K562 (cell line): ENCODE results near the gene PPM1G. TPM values are rescaled to one million over a fixed set of nuclear protein-coding genes. Genes with fewer than 3 reads are reported as not detected.

Experiments used
- ATAC-seq: fragments of 200-7000 bp; cut with Tn5 transposase; 3 replicates; pipeline ENCODE4 v1.9.1; 2020; ENCODE audit warnings: moderate library complexity
- BruUV-seq: library from RNA; stranded (reverse); fragments of 400-500 nt; replicated peaks from 2 replicates; lab custom pipeline; 2021; lab: Mats Ljungman, UMichigan
- CTCF ChIA-PET: fragments of 300-600 bp; formaldehyde crosslinking; extraction: SDS; loops from one replicate; lab custom pipeline; 2021; ENCODE audit warnings: low intra/inter-chr PET ratio; lab: Yijun Ruan, JAX
- POLR2A ChIA-PET: fragments of 300-600, 350-650 bp; sonication (Branson Sonifier 250); formaldehyde crosslinking; extraction: SDS; loops from one replicate; lab custom pipeline; 2021; ENCODE audit warnings: antibody characterized with exemption, inconsistent platforms; lab: Yijun Ruan, JAX
- DNase-seq, 4 experiments: peaks; one replicate each; pipeline versions ENCODE4 v3.0.0 to v3.0.0-alpha.2; 2011 to 2018; ENCODE audit warnings: low spot score in 3 of 4, mixed read lengths in 3 of 4; ENCODE audit errors: extremely low read depth in 1 of 4
- FAIRE-seq: peaks from 2 replicates; lab custom pipeline; 2011; peaks lifted over from hg19 to GRCh38; lab: Jason Lieb, UNC
- H2AFZ ChIP-seq: 2 replicates; pipeline ENCODE4 v1.6.0; 2011; ENCODE audit warnings: low read depth, low read length, control low read depth, inconsistent platforms
- H3K27ac ChIP-seq: fragments of 200-600 bp; 3 replicates; pipeline ENCODE4 v1.8.0; 2011; ENCODE audit warnings: low read depth, mild to moderate bottlenecking, control low read depth, inconsistent platforms, low read length, moderate library complexity, mixed read lengths; ENCODE audit errors: extremely low read depth
- H3K27me3 ChIP-seq, 2 experiments: fragments of 300-600 bp in 1 of 2; 2 replicates in 1 of 2; 3 replicates in 1 of 2; pipeline versions ENCODE4 v1.6.0 to v1.8.0; 2011; ENCODE audit warnings: inconsistent platforms in 2 of 2, low read length in 2 of 2, mild to moderate bottlenecking in 1 of 2, mixed read lengths in 1 of 2, moderate library complexity in 1 of 2; ENCODE audit not compliant: control insufficient read depth in 2 of 2, insufficient read depth in 2 of 2
- H3K36me3 ChIP-seq: fragments of 300-600 bp; 3 replicates; pipeline ENCODE4 v1.8.0; 2011; ENCODE audit warnings: mild to moderate bottlenecking, low read length, inconsistent platforms; ENCODE audit not compliant: control insufficient read depth, insufficient read depth
- H3K4me1 ChIP-seq, 2 experiments: fragments of 200-600 bp in 1 of 2; replicated peaks in 1 of 2; 2 replicates in 1 of 2; 3 replicates in 1 of 2; pipeline versions ENCODE4 v1.5.1 to v1.8.0; 2011; ENCODE audit warnings: inconsistent platforms in 2 of 2, low read length in 2 of 2, mild to moderate bottlenecking in 1 of 2, mixed read lengths in 1 of 2, moderate library complexity in 1 of 2; ENCODE audit not compliant: control insufficient read depth in 2 of 2, insufficient read depth in 2 of 2
- H3K4me2 ChIP-seq: 2 replicates; pipeline ENCODE4 v1.6.1; 2011; ENCODE audit warnings: low read length, control low read depth, inconsistent platforms, mixed read lengths; ENCODE audit not compliant: insufficient read depth
- H3K4me3 ChIP-seq: fragments of 200-600 bp; sonication (generic), shearing (Covaris generic); 2 replicates; pipeline ENCODE4 v1.5.1; 2016; ENCODE audit warnings: control low read depth, inconsistent platforms
- H3K79me2 ChIP-seq: fragments of 200-600 bp; 3 replicates; pipeline ENCODE4 v1.8.0; 2011; ENCODE audit warnings: low read length, inconsistent platforms; ENCODE audit not compliant: control insufficient read depth, insufficient read depth
- H3K9ac ChIP-seq, 2 experiments: 2 replicates each; pipeline versions ENCODE4 v1.6.0 to v1.6.1; 2011; ENCODE audit warnings: low read depth in 2 of 2, low read length in 2 of 2, control low read depth in 1 of 2, inconsistent platforms in 1 of 2, mild to moderate bottlenecking in 1 of 2, mixed read lengths in 1 of 2; ENCODE audit not compliant: insufficient read depth in 1 of 2
- H3K9me1 ChIP-seq: one replicate; pipeline ENCODE4 v1.6.0; 2011; ENCODE audit warnings: inconsistent platforms, mild to moderate bottlenecking, low read length, moderate library complexity; ENCODE audit not compliant: control insufficient read depth, insufficient read depth
- H3K9me3 ChIP-seq: replicated peaks from 2 replicates; pipeline ENCODE4 v1.5.1; 2011; ENCODE audit warnings: low read depth, low read length, inconsistent platforms; ENCODE audit not compliant: control insufficient read depth, insufficient read depth
- H4K20me1 ChIP-seq: replicated peaks from 2 replicates; pipeline ENCODE4 v1.6.1; 2011; ENCODE audit warnings: low read length, inconsistent platforms, mixed read lengths; ENCODE audit not compliant: control insufficient read depth, insufficient read depth
- CREB1 ChIP-seq, 2 experiments: sonication (generic) in 1 of 2; formaldehyde crosslinking in 1 of 2; IDR thresholded peaks; 2 replicates each; pipeline versions ENCODE4 v1.6.1 to v1.8.0; 2012 to 2022; ENCODE audit warnings: inconsistent platforms in 1 of 2, mild to moderate bottlenecking in 1 of 2, missing genetic modification reagents in 1 of 2, moderate library complexity in 1 of 2
- ERF ChIP-seq: fragments of 450-650 bp; formaldehyde crosslinking; IDR thresholded peaks from 2 replicates; pipeline ENCODE4 v1.4.0; 2020; ENCODE audit warnings: mild to moderate bottlenecking, mixed read lengths
- ETV1 ChIP-seq: fragments of 450-650 bp; conservative IDR thresholded peaks from 2 replicates; pipeline ENCODE4 v1.6.1; 2016; ENCODE audit warnings: missing genetic modification characterization, control low read depth, low read depth, missing compliant biosample characterization
- HLTF ChIP-seq: fragments of 450-650 bp; IDR thresholded peaks from 2 replicates; pipeline ENCODE4 v1.6.1; 2016
- KDM1A ChIP-seq, 2 experiments: fragments of 450-650 bp; IDR thresholded peaks; 2 replicates each; pipeline ENCODE4 v1.6.1; 2016; ENCODE audit warnings: mild to moderate bottlenecking in 2 of 2
- MAFG ChIP-seq: fragments of 450-650 bp; conservative IDR thresholded peaks from 2 replicates; pipeline ENCODE4 v1.6.1; 2016; ENCODE audit warnings: missing genetic modification characterization, missing compliant biosample characterization
- MYBL2 ChIP-seq, 2 experiments: fragments of 450-650 bp in 1 of 2; sonication (generic) in 1 of 2; formaldehyde crosslinking in 1 of 2; IDR thresholded peaks; 2 replicates each; pipeline versions ENCODE4 v1.6.1 to v1.8.1; 2017 to 2022; ENCODE audit warnings: borderline replicate concordance in 1 of 2, inconsistent platforms in 1 of 2, low read depth in 1 of 2, mild to moderate bottlenecking in 1 of 2, missing genetic modification reagents in 1 of 2, moderate library complexity in 1 of 2
- NCOR1 ChIP-seq: fragments of 450-650 bp; IDR thresholded peaks from 2 replicates; pipeline ENCODE4 v1.6.1; 2016; ENCODE audit warnings: mild to moderate bottlenecking, moderate library complexity
- POLR2A ChIP-seq: fragments of 450-650 bp; conservative IDR thresholded peaks from 2 replicates; pipeline ENCODE4 v1.6.1; 2016
- RBBP5 ChIP-seq: fragments of 200-600 bp; sonication (generic); IDR thresholded peaks from 2 replicates; pipeline ENCODE4 v1.6.1; 2012; ENCODE audit warnings: borderline replicate concordance, mild to moderate bottlenecking, low read length, control low read depth, inconsistent platforms; ENCODE audit not compliant: insufficient read depth, poor library complexity, severe bottlenecking
- SIX5 ChIP-seq, 2 experiments: IDR thresholded peaks; 2 replicates each; pipeline ENCODE4 v1.6.1; 2011; ENCODE audit warnings: low read length in 2 of 2, borderline replicate concordance in 1 of 2, low read depth in 1 of 2, mild to moderate bottlenecking in 1 of 2, moderate library complexity in 1 of 2; ENCODE audit not compliant: insufficient read depth in 1 of 2
- ZKSCAN1 ChIP-seq: fragments of 150-350 bp; IDR thresholded peaks from 2 replicates; pipeline ENCODE4 v1.6.1; 2016; ENCODE audit warnings: low read depth, low read length
- ZNF253 ChIP-seq: fragments of 250-450 bp; sonication (Bioruptor Pico); conservative IDR thresholded peaks from 2 replicates; pipeline ENCODE4 v1.6.1; 2021; ENCODE audit warnings: mild to moderate bottlenecking
- ZNF282 ChIP-seq: sonication (generic); formaldehyde crosslinking; IDR thresholded peaks from 2 replicates; pipeline ENCODE4 v1.8.1; 2023; ENCODE audit warnings: missing genetic modification reagents
- WGBS: fragments of 100-300 bp; shearing (Covaris generic); methylation state at CpG from one replicate; pipeline ENCODE4 v1.1.6; 2016; ENCODE audit warnings: low coverage, mixed read lengths; ENCODE audit not compliant: insufficient coverage; ENCODE audit errors: missing lambda C conversion rate; 5-methylcytosine and 5-hydroxymethylcytosine counted together
- in situ Hi-C: fragments of 300-500 bp; cut with MboI; formaldehyde crosslinking; loops from 4 replicates; pipeline ENCODE4 v1.15.0; 2018; ENCODE audit warnings: inconsistent platforms, mixed read lengths
- intact Hi-C: fragments of 100-400 bp; cut with micrococcal nuclease; formaldehyde crosslinking; loops from 2 replicates; pipeline ENCODE4 v1.14.2; 2022
- polyA plus RNA-seq, 8 experiments: library from polyadenylated mRNA; depleted of rRNA in 4 of 8; stranded (reverse) in 5 of 8; unstranded in 3 of 8; fragments of >200 nt; fragmentation: Nextera tagmentation in 2 of 8; fragmentation: Illumina TruSeq in 1 of 8; extraction: Ambion mirVana in 2 of 8; extraction: Trizol in 1 of 8; gene quantifications; 2 replicates each; pipeline versions ENCODE4 v1.2.1 to v1.2.3, GENCODE V29; 2011 to 2014; ENCODE audit warnings: inconsistent platforms in 1 of 8, missing spikeins in 1 of 8
- total RNA-seq, 7 experiments: library from RNA; depleted of rRNA in 6 of 7; stranded (reverse); fragments of >200 nt in 6 of 7; fragmentation: Illumina TruSeq in 2 of 7; extraction: Trizol in 2 of 7; gene quantifications; 2 replicates each; pipeline versions ENCODE4 v1.2.1 to v1.2.3, GENCODE V29; 2011 to 2021; ENCODE audit warnings: low replicate concordance in 1 of 7
- TF ChIP-seq, protein P1 (sequence below): fragments of 450-650 bp; IDR thresholded peaks from 2 replicates; pipeline ENCODE4 v1.6.1; 2016; ENCODE audit warnings: low read depth, mild to moderate bottlenecking, moderate library complexity
- TF ChIP-seq, protein P2 (sequence below): fragments of 250-450 bp; sonication (Bioruptor Pico); IDR thresholded peaks from 2 replicates; pipeline ENCODE4 v1.8.0; 2022; ENCODE audit warnings: moderate library complexity, mild to moderate bottlenecking, inconsistent platforms

Gene PPM1G
- total and polyA plus RNA-seq, 9 of the 15 experiments (the other 6 are each of a cell fraction or from before 2014, with no cell fraction given), result 61.7 to 230 (median 153) TPM

DNA sequence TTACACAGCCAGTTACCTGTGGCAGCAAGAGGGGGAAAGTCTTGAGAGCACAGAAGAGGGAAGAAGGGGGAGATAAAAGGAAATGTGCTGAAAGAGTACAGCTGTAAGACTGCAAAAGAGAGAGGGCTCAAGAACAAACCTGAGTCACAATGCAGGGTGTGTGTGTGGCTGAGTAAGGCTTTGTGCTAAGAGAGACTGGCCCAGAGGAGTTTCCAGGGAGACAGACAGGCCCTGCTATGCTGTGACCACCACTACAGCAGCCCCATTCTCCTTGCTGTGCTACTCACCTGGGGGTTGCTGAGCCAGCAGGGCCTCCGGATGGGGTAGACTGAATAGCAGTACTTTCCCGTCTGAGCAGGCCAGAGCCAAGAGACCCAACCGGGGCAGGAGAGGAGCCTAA lies 74.1 kb downstream of the PPM1G start:
- POLR2A ChIA-PET, result interaction anchor here (1.0 to 4.0 kb wide), 4 partner anchors 10 to 19 kb away, joined by 4 to 22 read pairs (median 4); partner anchors contain the start of gene MPV17
- Histone ChIP-seq H3K27ac (no peak overlapping the region; the same call in 2 of the 3 replicates), H3K9me1 (no peaks in the 10 kb centered on the region), H3K79me2 (no peaks in the 10 kb centered on the region), H3K9me3 (no peaks in the 10 kb centered on the region), H3K36me3 (peaks cover 75% of the 10 kb centered on the region), H3K9ac (peak overlapping the region in 1 of 2 experiments; percentile 48; a peak in 1 of 4 replicates), H4K20me1 (no peaks in the 10 kb centered on the region), H3K4me2 (no peak overlapping the region), H2AFZ (no peak overlapping the region), H3K27me3 (no peaks in the 10 kb centered on the region), H3K4me1 (no peaks in the 10 kb centered on the region), H3K4me3 (no peak overlapping the region)
- FAIRE-seq (no peak), ATAC-seq (no peak), DNase-seq (no peak)
- no TSS peak for BruUV-seq
- WGBS, result 86% methylated on average over 3 of the region's 3 CpGs
- TF ChIP-seq KDM1A (IDR thresholded peaks at IDR 0.05) (no peak), ZNF253 (no peak), HLTF (no peak), RBBP5 (no peak), SIX5 (IDR thresholded peaks at IDR 0.05; ENCODE audit: borderline replicate concordance in 1 of 2, insufficient read depth in 1 of 2, low read depth in 1 of 2, low read length in 2 of 2) (no peak), MAFG (no peak), CREB1 (IDR thresholded peaks at IDR 0.05) (no peak), CREB1 (CRISPR knock-in tag; IDR thresholded peaks at IDR 0.05) (no peak), ZNF282 (CRISPR knock-in tag) (no peak), ZKSCAN1 (no peak), ERF (CRISPR knock-in tag) (no peak), ETV1 (tag) (no peak), NCOR1 (no peak), POLR2A (no peak), MYBL2 (IDR thresholded peaks at IDR 0.05; ENCODE audit: low read depth) (no peak), MYBL2 (CRISPR knock-in tag; IDR thresholded peaks at IDR 0.05; ENCODE audit: borderline replicate concordance) (no peak)
- TF ChIP-seq, protein P1, sequence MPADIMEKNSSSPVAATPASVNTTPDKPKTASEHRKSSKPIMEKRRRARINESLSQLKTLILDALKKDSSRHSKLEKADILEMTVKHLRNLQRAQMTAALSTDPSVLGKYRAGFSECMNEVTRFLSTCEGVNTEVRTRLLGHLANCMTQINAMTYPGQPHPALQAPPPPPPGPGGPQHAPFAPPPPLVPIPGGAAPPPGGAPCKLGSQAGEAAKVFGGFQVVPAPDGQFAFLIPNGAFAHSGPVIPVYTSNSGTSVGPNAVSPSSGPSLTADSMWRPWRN, result no peak
- TF ChIP-seq, protein P2, sequence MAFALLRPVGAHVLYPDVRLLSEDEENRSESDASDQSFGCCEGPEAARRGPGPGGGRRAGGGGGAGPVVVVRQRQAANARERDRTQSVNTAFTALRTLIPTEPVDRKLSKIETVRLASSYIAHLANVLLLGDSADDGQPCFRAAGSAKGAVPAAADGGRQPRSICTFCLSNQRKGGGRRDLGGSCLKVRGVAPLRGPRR (CRISPR knock-in tag), result no peak
- intact Hi-C loops (no loop called here), in situ Hi-C loops (no loop called here)
- CTCF ChIA-PET, result no interaction called here
